HEK293 (cell line): ENCODE results near the gene DUSP12.

Experiments
- MYNN ChIP-seq: fragments of 450-650 bp; formaldehyde crosslinking; IDR thresholded peaks from 2 replicates; pipeline ENCODE4 v1.5.1; 2016; ENCODE audit warnings: missing biosample characterization, missing genetic modification characterization, borderline replicate concordance
- TCF7L2 ChIP-seq: IDR thresholded peaks from 2 replicates; pipeline ENCODE4 v1.6.1; 2011; ENCODE audit warnings: low read depth, mild to moderate bottlenecking, inconsistent platforms, low read length, moderate library complexity, borderline replicate concordance
- ZBTB17 ChIP-seq: fragments of 450-650 bp; formaldehyde crosslinking; IDR thresholded peaks from 2 replicates; pipeline ENCODE4 v1.5.1; 2016; ENCODE audit warnings: missing biosample characterization, missing genetic modification characterization
- ZBTB7A ChIP-seq: fragments of 450-650 bp; formaldehyde crosslinking; IDR thresholded peaks from 2 replicates; pipeline ENCODE4 v1.5.1; 2016; ENCODE audit warnings: low read depth, missing biosample characterization, missing genetic modification characterization
- ZNF184 ChIP-seq: fragments of 450-650 bp; IDR thresholded peaks from 2 replicates; pipeline ENCODE4 v1.5.1; 2018; ENCODE audit warnings: missing biosample characterization, mild to moderate bottlenecking, missing genetic modification characterization
- ZNF202 ChIP-seq: fragments of 450-650 bp; formaldehyde crosslinking; IDR thresholded peaks from 2 replicates; pipeline ENCODE4 v1.5.1; 2016; ENCODE audit warnings: missing biosample characterization, missing genetic modification characterization, borderline replicate concordance
- ZNF48 ChIP-seq: fragments of 450-650 bp; formaldehyde crosslinking; IDR thresholded peaks from 2 replicates; pipeline ENCODE4 v1.5.1; 2016; ENCODE audit warnings: missing biosample characterization, missing genetic modification characterization
- ZNF561 ChIP-seq: fragments of 450-650 bp; IDR thresholded peaks from 2 replicates; pipeline ENCODE4 v1.5.1; 2018; ENCODE audit warnings: missing biosample characterization, missing genetic modification characterization, borderline replicate concordance
- TF ChIP-seq, protein P1 (sequence below): fragments of 450-650 bp; formaldehyde crosslinking; IDR thresholded peaks from 2 replicates; pipeline ENCODE4 v1.5.1; 2016; ENCODE audit warnings: missing biosample characterization, missing genetic modification characterization
- TF ChIP-seq, protein P2 (sequence below): fragments of 450-650 bp; formaldehyde crosslinking; IDR thresholded peaks from 2 replicates; pipeline ENCODE4 v1.5.1; 2016; ENCODE audit warnings: missing biosample characterization, missing genetic modification characterization

DNA sequence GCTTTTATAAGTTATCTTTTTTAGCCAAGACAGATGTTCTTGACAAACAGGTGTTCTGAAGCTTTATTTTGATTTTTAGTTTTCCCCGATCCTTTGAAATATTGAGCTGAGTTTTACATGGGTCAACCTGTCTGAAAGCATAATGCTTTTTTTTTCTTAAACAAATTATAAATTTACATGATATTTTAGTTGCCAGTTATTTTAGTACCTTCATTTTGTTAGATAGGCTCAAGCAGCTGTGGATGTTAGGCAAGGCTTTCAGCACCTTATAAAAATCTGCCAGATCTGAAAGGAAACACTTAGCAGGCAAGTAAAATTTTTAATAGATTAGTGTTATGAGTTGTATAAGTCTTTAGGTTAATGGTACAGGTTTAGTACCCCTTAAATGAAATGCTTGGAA is 50.2 kb downstream of the DUSP12 start:
- TF ChIP-seq ZBTB7A (tag by site-specific recombination): no peak
- TF ChIP-seq, protein P1, sequence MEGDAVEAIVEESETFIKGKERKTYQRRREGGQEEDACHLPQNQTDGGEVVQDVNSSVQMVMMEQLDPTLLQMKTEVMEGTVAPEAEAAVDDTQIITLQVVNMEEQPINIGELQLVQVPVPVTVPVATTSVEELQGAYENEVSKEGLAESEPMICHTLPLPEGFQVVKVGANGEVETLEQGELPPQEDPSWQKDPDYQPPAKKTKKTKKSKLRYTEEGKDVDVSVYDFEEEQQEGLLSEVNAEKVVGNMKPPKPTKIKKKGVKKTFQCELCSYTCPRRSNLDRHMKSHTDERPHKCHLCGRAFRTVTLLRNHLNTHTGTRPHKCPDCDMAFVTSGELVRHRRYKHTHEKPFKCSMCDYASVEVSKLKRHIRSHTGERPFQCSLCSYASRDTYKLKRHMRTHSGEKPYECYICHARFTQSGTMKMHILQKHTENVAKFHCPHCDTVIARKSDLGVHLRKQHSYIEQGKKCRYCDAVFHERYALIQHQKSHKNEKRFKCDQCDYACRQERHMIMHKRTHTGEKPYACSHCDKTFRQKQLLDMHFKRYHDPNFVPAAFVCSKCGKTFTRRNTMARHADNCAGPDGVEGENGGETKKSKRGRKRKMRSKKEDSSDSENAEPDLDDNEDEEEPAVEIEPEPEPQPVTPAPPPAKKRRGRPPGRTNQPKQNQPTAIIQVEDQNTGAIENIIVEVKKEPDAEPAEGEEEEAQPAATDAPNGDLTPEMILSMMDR: no peak
- TF ChIP-seq, protein P2, sequence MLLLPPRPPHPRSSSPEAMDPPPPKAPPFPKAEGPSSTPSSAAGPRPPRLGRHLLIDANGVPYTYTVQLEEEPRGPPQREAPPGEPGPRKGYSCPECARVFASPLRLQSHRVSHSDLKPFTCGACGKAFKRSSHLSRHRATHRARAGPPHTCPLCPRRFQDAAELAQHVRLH (tag by site-specific recombination): no peak
- TF ChIP-seq ZNF202: no peak
- TF ChIP-seq MYNN (tag by site-specific recombination): no peak
- no peak for TF ChIP-seq TCF7L2
- no peak for TF ChIP-seq ZNF48 (tag by site-specific recombination)
- no peak for TF ChIP-seq ZBTB17 (tag by site-specific recombination)
- TF ChIP-seq ZNF184 (tag by site-specific recombination): no peak
- no peak for TF ChIP-seq ZNF561 (tag by site-specific recombination)
